Small intestine (tissue), 16 donors: Measurements from ENCODE around the gene ZNF195. TPM values are rescaled to one million over a fixed set of nuclear protein-coding genes. Genes with fewer than 3 reads are reported as not detected.
"Not testable (repeated sequence)": the region's sequence is repeated elsewhere in the genome, so short reads cannot be mapped to it uniquely, and the experiment has no call there.

Experiments
- DNase-seq, 2 donors: peaks; one replicate each; pipeline versions ENCODE4 v3.0.0 to v3.0.0-alpha.2; 2013
- FAIRE-seq: peaks from 2 replicates; lab custom pipeline; 2012; peaks lifted over from hg19 to GRCh38; lab: Jason Lieb, UNC
- H3K27ac ChIP-seq, 3 donors: one replicate each; pipeline ENCODE4 v1.5.1; 2013; ENCODE audit warnings: low read length in 2 of 3, mild to moderate bottlenecking in 2 of 3, control low read depth in 1 of 3, inconsistent platforms in 1 of 3, low read depth in 1 of 3, moderate library complexity in 1 of 3
- H3K27me3 ChIP-seq, 3 donors: one replicate each; pipeline ENCODE4 v1.6.1; 2013; ENCODE audit warnings: low read length in 3 of 3, inconsistent platforms in 1 of 3; ENCODE audit not compliant: control insufficient read depth in 3 of 3, insufficient read depth in 3 of 3
- H3K36me3 ChIP-seq, 3 donors: one replicate each; pipeline ENCODE4 v1.6.1; 2013; ENCODE audit warnings: low read length in 3 of 3, inconsistent platforms in 1 of 3, low read depth in 1 of 3, mild to moderate bottlenecking in 1 of 3, moderate library complexity in 1 of 3; ENCODE audit not compliant: control insufficient read depth in 3 of 3, insufficient read depth in 2 of 3
- H3K4me1 ChIP-seq, 3 donors: one replicate each; pipeline ENCODE4 v1.6.1; 2013; ENCODE audit warnings: low read length in 2 of 3, inconsistent platforms in 1 of 3, low read depth in 1 of 3, mild to moderate bottlenecking in 1 of 3, moderate library complexity in 1 of 3; ENCODE audit not compliant: control insufficient read depth in 3 of 3, insufficient read depth in 2 of 3
- H3K4me3 ChIP-seq, 3 donors: one replicate each; pipeline ENCODE4 v1.5.1; 2013; ENCODE audit warnings: low read length in 3 of 3, control low read depth in 1 of 3, inconsistent platforms in 1 of 3, low read depth in 1 of 3, mild to moderate bottlenecking in 1 of 3, moderate library complexity in 1 of 3
- H3K9me3 ChIP-seq, 2 donors: one replicate each; pipeline ENCODE4 v1.6.1; 2013; ENCODE audit warnings: low read depth in 1 of 2, low read length in 1 of 2; ENCODE audit not compliant: control insufficient read depth in 2 of 2, insufficient read depth in 1 of 2
- WGBS, 3 donors: extraction: QIAGEN DNeasy Blood & Tissue Kit; methylation state at CpG; one replicate each; pipeline ENCODE4 v1.1.7; 2013; 5-methylcytosine and 5-hydroxymethylcytosine counted together
- long read RNA-seq, 10 donors: transcript quantifications; one replicate each; lab custom pipeline, GENCODE V29; 2026
- polyA plus RNA-seq, 4 donors: library from polyadenylated mRNA; stranded (reverse) in 3 of 4; unstranded in 1 of 4; fragments of 200-250 nt in 3 of 4; fragments of 120-200 nt in 1 of 4; gene quantifications; one replicate each; pipeline versions ENCODE4 v1.2.1 to v1.2.3, GENCODE V29; 2013
- donor health status: healthy with polysubstance abuse.
- donor health status: control.
- donor health status: control.
- donor health status: Bipolar disorder and iron deficiency.
- donor health status: healthy.

ZNF195 gene
- polyA plus RNA-seq: 10 to 100 TPM; 16.2 to 36.6 (median 22.2) TPM
- long read RNA-seq, donor 1, transcript ZNF195-204 (4 exons, 2,970 nt): major isoform, 11 of 16 reads
- long read RNA-seq, donor 1, partial matches to known transcripts: 0 of 16 reads
- long read RNA-seq, donor 1, other reads (novel, unspliced or antisense): 0 of 16 reads
- long read RNA-seq, donor 2, partial matches to known transcripts: 0 of 1 reads
- long read RNA-seq, donor 2, other reads (novel, unspliced or antisense): 0 of 1 reads
- long read RNA-seq, donor 3, partial matches to known transcripts: 9 of 13 reads
- long read RNA-seq, donor 3, other reads (novel, unspliced or antisense): 0 of 13 reads
- long read RNA-seq, donor 4: 0 reads
- long read RNA-seq, donor 5, partial matches to known transcripts: 0 of 3 reads
- long read RNA-seq, donor 5, other reads (novel, unspliced or antisense): 0 of 3 reads
- long read RNA-seq, donor 6, partial matches to known transcripts: 0 of 2 reads
- long read RNA-seq, donor 6, other reads (novel, unspliced or antisense): 0 of 2 reads
- long read RNA-seq, donor 7: 0 reads
- long read RNA-seq, donor 8: 0 reads
- long read RNA-seq, donor 9, partial matches to known transcripts: 0 of 1 reads
- long read RNA-seq, donor 9, other reads (novel, unspliced or antisense): 0 of 1 reads
- long read RNA-seq, donor 10, partial matches to known transcripts: 0 of 5 reads
- long read RNA-seq, donor 10, other reads (novel, unspliced or antisense): 0 of 5 reads

- H3K36me3 ChIP-seq: peaks cover 0 to 24% (median 3%) of the 10 kb centered on the region in 3 donors
- no peaks in the 10 kb centered on the region for H3K27me3 ChIP-seq
- H3K9me3 ChIP-seq: peaks cover 0 to 29% of the 10 kb centered on the region in 2 donors
- WGBS, 3 donors: 1% methylated on average over 51 to 54 of the region's 54 CpGs
- peak; percentile 98 to 99 for DNase-seq
- H3K4me3 ChIP-seq: peak within 1 kb of the TSS; percentile 84 to 98 (median 92)
- H3K27ac ChIP-seq: peak within 1 kb of the TSS; percentile 72 to 93 (median 83)
- H3K4me1 ChIP-seq: peaks cover 0 to 10% (median 8%) of the 10 kb centered on the region in 3 donors
- FAIRE-seq: no peak
Measured at GRCh38 chr11:3378426-3379423, at the start of gene ZNF195. TSS of gene ZNF195 (minus strand) at chr11:3379146. CDS start at chr11:3379040, 106 bp downstream.

- H3K27ac ChIP-seq, H3K27me3 ChIP-seq, FAIRE-seq, H3K9me3 ChIP-seq, H3K36me3 ChIP-seq, H3K4me3 ChIP-seq, H3K4me1 ChIP-seq: not testable (repeated sequence)
- peak in 1 of 2 donors; percentile 14 for DNase-seq
- WGBS, 3 donors: 48 to 78% (median 62%) methylated on average over 10 of the region's 10 CpGs
Measured at GRCh38 chr11:3428076-3428475, 49.1 kb upstream of the ZNF195 start.

- FAIRE-seq, H3K27me3 ChIP-seq, H3K4me1 ChIP-seq, DNase-seq, H3K4me3 ChIP-seq, H3K9me3 ChIP-seq, H3K36me3 ChIP-seq, H3K27ac ChIP-seq: not testable (repeated sequence)
- WGBS, 3 donors: 51 to 73% (median 66%) methylated on average over 8 of the region's 8 CpGs
Measured at GRCh38 chr11:3426541-3426940, 47.6 kb upstream of the ZNF195 start.

- not testable (repeated sequence) for H3K9me3 ChIP-seq, FAIRE-seq, H3K27me3 ChIP-seq, H3K4me1 ChIP-seq, H3K36me3 ChIP-seq
- Histone ChIP-seq H3K27ac (peak overlapping the region in 1 of 3 donors; percentile 80), H3K4me3 (peak overlapping the region in 1 of 3 donors; percentile 67)
- 5 to 26% (median 17%) methylated on average over 5 of the region's 5 CpGs for WGBS, 3 donors
- DNase-seq: peak; percentile 31 to 44
Measured at GRCh38 chr11:3423928-3424327, 45.0 kb upstream of the ZNF195 start.

- H3K27me3 ChIP-seq, H3K9me3 ChIP-seq, H3K36me3 ChIP-seq, FAIRE-seq, H3K4me1 ChIP-seq: not testable (repeated sequence)
- peak overlapping the region; percentile 22 to 80 (median 80) for H3K27ac ChIP-seq
- WGBS, 3 donors: 0 to 1% (median 1%) methylated on average over 28 to 46 of the region's 46 CpGs
- H3K4me3 ChIP-seq: peak overlapping the region; percentile 30 to 67 (median 67)
- DNase-seq: peak in 1 of 2 donors; percentile 85
Measured at GRCh38 chr11:3423138-3423731, 44.3 kb upstream of the ZNF195 start.

- H3K4me1 ChIP-seq, H3K36me3 ChIP-seq, H3K9me3 ChIP-seq, H3K27me3 ChIP-seq, FAIRE-seq: not testable (repeated sequence)
- Histone ChIP-seq H3K4me3 (peak overlapping the region; percentile 41 to 67 (median 67)), H3K27ac (peak overlapping the region; percentile 41 to 89 (median 87))
- DNase-seq: peak; percentile 98 to 99
- 1% methylated on average over 60 to 66 of the region's 66 CpGs for whole genome bisulfite sequencing, 3 donors
Measured at GRCh38 chr11:3422380-3423137, 43.6 kb upstream of the ZNF195 start.

- DNase-seq: peak in 1 of 2 donors; percentile 6
- H3K27me3 ChIP-seq, H3K4me1 ChIP-seq, FAIRE-seq, H3K36me3 ChIP-seq, H3K9me3 ChIP-seq: not testable (repeated sequence)
- H3K27ac ChIP-seq: peak overlapping the region; percentile 18 to 41 (median 33)
- H3K4me3 ChIP-seq: peak overlapping the region; percentile 41 to 67 (median 67)
- 1 to 4% (median 3%) methylated on average over 34 to 41 of the region's 42 CpGs for WGBS, 3 donors
Measured at GRCh38 chr11:3421608-3422379, 42.8 kb upstream of the ZNF195 start.
